ENCODE data around the gene BMAL2. TPM values are rescaled to one million over a fixed set of nuclear protein-coding genes. Genes with fewer than 3 reads are reported as not detected.

The BMAL2 gene
- total RNA-seq, 1 experiment from 2014 or later: 21.5 TPM

DNA sequence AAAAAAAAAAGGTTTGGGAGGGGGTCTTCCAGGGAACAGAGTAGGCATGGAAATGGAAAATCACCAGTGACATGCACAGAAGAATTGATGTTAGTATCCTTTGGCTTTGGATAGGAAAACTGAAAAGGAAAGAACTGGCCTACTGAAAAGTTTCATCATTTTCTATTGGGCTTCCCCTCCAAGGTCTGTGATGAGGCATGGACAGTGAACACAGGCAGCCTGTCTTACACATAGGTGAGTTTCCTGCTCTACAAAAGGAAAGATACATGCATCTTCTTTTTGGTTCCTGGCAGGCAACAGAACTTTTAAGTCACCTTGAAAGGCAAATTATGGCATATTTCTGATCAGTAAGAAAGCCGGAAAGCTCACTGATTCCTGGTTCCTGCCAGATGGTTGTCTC, 5.8 kb downstream of the BMAL2 start (continued):
- TF ChIP-seq SIN3A (IDR thresholded peaks at IDR 0.05; ENCODE audit: low read depth) (no peak), CEBPB (IDR thresholded peaks at IDR 0.05; ENCODE audit: low read depth) (no peak), POLR2AphosphoS5 (IDR thresholded peaks at IDR 0.05; ENCODE audit: low read depth, low read length) (no peak), JUND (IDR thresholded peaks at IDR 0.05) (no peak), ZNF274 (IDR thresholded peaks at IDR 0.05; ENCODE audit: low read depth, low read length) (no peak), ZFX (IDR thresholded peaks at IDR 0.05) (no peak), FOSL1 (IDR thresholded peaks at IDR 0.05; ENCODE audit: low read depth) (no peak), YY1 (IDR thresholded peaks at IDR 0.05; ENCODE audit: extremely low read depth, insufficient replicate concordance, low read depth, low read length) (no peak), SP1 (IDR thresholded peaks at IDR 0.05; ENCODE audit: low read depth) (no peak)

DNA sequence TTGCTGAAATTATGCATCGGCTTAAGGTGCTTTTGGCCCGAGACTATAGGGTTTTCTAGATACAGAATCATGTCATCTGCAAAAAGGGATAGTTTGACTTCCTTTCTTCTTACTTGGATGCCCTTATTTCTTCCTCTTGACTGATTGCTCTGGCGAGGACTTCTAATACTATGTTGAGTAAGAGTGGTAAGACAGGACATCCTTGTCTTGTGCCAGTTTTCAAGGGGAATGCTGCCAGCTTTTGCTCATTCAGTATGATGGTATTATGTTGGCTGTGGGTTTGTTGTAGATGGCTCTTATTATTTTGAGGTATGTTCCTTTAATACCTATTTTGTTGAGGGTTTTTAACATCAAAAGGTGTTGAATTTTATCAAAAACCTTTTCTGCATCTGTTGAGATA, 8.3 kb downstream of the BMAL2 start:
- peaks cover 5 to 20% of the 10 kb centered on the region in 2 experiments; a peak in 1 of 4 replicates for H3K4me1 ChIP-seq (ENCODE audit: control insufficient read depth in 1 of 2, insufficient read depth in 2 of 2, low read length in 2 of 2)
- no peak overlapping the region for H3K4me3 ChIP-seq (replicated peaks in 1 of 2; ENCODE audit: low read depth in 1 of 2, low read length in 2 of 2)
- BruUV-seq (replicated peaks): no TSS peak
- no peaks in the 10 kb centered on the region for H3K27me3 ChIP-seq (ENCODE audit: insufficient read depth, low read length)
- intact Hi-C loops (cut with micrococcal nuclease): no loop called here
- H3K9ac ChIP-seq (ENCODE audit: low read length): no peak overlapping the region
- CTCF ChIA-PET: no interaction called here
- TF ChIP-seq, protein P1, sequence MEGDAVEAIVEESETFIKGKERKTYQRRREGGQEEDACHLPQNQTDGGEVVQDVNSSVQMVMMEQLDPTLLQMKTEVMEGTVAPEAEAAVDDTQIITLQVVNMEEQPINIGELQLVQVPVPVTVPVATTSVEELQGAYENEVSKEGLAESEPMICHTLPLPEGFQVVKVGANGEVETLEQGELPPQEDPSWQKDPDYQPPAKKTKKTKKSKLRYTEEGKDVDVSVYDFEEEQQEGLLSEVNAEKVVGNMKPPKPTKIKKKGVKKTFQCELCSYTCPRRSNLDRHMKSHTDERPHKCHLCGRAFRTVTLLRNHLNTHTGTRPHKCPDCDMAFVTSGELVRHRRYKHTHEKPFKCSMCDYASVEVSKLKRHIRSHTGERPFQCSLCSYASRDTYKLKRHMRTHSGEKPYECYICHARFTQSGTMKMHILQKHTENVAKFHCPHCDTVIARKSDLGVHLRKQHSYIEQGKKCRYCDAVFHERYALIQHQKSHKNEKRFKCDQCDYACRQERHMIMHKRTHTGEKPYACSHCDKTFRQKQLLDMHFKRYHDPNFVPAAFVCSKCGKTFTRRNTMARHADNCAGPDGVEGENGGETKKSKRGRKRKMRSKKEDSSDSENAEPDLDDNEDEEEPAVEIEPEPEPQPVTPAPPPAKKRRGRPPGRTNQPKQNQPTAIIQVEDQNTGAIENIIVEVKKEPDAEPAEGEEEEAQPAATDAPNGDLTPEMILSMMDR (IDR thresholded peaks at IDR 0.05 in 2 of 3, conservative IDR thresholded peaks at IDR 0.05 in 1 of 3; ENCODE audit: borderline replicate concordance in 1 of 3, insufficient read depth in 1 of 3, low read depth in 2 of 3, low read length in 2 of 3): no peak
- TF ChIP-seq EZH2 (IDR thresholded peaks at IDR 0.05) (no peak), RAD21 (IDR thresholded peaks at IDR 0.05; ENCODE audit: low read depth) (no peak), POLR2AphosphoS5 (IDR thresholded peaks at IDR 0.05; ENCODE audit: low read depth, low read length) (no peak), SIN3A (IDR thresholded peaks at IDR 0.05; ENCODE audit: low read depth) (no peak)
- TF ChIP-seq, protein P2, sequence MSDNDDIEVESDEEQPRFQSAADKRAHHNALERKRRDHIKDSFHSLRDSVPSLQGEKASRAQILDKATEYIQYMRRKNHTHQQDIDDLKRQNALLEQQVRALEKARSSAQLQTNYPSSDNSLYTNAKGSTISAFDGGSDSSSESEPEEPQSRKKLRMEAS (IDR thresholded peaks at IDR 0.05): no peak
- TF ChIP-seq, protein P3, sequence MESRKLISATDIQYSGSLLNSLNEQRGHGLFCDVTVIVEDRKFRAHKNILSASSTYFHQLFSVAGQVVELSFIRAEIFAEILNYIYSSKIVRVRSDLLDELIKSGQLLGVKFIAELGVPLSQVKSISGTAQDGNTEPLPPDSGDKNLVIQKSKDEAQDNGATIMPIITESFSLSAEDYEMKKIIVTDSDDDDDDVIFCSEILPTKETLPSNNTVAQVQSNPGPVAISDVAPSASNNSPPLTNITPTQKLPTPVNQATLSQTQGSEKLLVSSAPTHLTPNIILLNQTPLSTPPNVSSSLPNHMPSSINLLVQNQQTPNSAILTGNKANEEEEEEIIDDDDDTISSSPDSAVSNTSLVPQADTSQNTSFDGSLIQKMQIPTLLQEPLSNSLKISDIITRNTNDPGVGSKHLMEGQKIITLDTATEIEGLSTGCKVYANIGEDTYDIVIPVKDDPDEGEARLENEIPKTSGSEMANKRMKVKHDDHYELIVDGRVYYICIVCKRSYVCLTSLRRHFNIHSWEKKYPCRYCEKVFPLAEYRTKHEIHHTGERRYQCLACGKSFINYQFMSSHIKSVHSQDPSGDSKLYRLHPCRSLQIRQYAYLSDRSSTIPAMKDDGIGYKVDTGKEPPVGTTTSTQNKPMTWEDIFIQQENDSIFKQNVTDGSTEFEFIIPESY (IDR thresholded peaks at IDR 0.05; ENCODE audit: extremely low read depth, insufficient replicate concordance, low read length): no peak
- ATAC-seq (no peak), DNase-seq (ENCODE audit: low read depth, low spot score) (no peak)
- no peaks in the 10 kb centered on the region for H4K20me1 ChIP-seq (ENCODE audit: insufficient read depth)
- H3K27ac ChIP-seq (ENCODE audit: low read depth, low read length): no peak overlapping the region
- H3K79me2 ChIP-seq (ENCODE audit: insufficient read depth, low read length): peaks cover 38% of the 10 kb centered on the region
- H3K9me2 ChIP-seq (ENCODE audit: insufficient read depth): no peaks in the 10 kb centered on the region
- RAD21 ChIA-PET (ENCODE audit: low non-redundant PET in 1 of 2, low total read pairs in 2 of 2, uncharacterized antibody in 2 of 2, unreplicated experiment in 2 of 2): no interaction called here
- H3K36me3 ChIP-seq (ENCODE audit: control insufficient read depth in 1 of 2, insufficient read depth in 2 of 2, low read length in 2 of 2): no peaks in the 10 kb centered on the region
- H3K4me2 ChIP-seq (ENCODE audit: low read length): no peak overlapping the region
- H3K9me3 ChIP-seq (ENCODE audit: control insufficient read depth in 1 of 2, insufficient read depth in 1 of 2, low read depth in 1 of 2, low read length in 2 of 2): no peaks in the 10 kb centered on the region
- no peak overlapping the region for H2AFZ ChIP-seq (ENCODE audit: low read depth, low read length, poor library complexity, severe bottlenecking)
- POLR2A ChIA-PET: no interaction called here

Measured in HCT116 (cell line).